GM21381 (cell line): ENCODE results near the gene HS6ST3.
"Not testable (repeated sequence)": the region's sequence is repeated elsewhere in the genome, so short reads cannot be mapped to it uniquely, and the experiment has no call there.

Experiments
- ATAC-seq: cut with Tn5 transposase; IDR thresholded peaks from one replicate; pipeline ENCODE4 v1.9.1; 2021; ENCODE audit warnings: mild to moderate bottlenecking, moderate library complexity; ENCODE audit not compliant: unreplicated experiment

HS6ST3 gene

GRCh38 chr13:96524398-96525020 lies 434.6 kb downstream of the HS6ST3 start:
- not testable (repeated sequence) for ATAC-seq

DNA sequence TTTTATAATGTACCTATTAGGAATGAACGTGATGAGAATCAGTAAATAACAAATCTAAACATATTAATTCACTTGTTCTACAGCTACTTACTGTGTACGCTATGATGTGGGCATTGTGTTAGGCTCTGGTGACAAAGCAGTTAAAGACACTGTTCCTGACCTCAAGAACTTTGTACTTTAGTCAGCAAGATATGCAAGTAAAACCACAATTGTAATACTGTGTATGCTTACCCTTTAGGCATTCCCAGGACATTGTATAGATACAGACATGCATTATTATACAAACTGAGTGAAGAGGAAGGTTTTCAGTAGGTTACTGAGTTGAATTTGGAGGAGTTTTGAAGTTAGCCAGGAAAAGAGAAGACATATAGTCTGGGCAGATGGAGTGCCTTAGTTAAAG lies 435.8 kb downstream of the HS6ST3 start:
- ATAC-seq: no peak

- no peak for ATAC-seq
Observed at GRCh38 chr13:96527497-96527896, 437.6 kb downstream of the HS6ST3 start.

DNA sequence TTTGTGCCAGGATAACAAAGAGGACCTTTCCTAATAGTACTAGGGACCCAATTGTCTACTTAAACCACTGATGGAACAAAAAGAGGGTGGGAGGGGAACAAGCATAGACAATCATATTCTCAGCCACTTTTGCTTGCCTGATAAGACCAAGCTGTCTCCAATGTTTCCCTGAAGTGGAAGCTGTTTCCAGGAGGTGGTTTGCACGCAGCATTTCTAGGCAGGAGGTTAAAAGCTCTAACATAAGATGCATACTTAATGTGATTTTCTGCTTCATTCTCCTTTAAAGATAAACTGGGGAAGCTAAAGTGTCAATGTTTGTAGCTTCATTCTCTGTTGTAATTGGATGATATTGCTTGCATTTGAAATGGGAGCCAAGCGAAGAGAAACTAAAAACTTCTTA lies 442.9 kb downstream of the HS6ST3 start:
- no peak for ATAC-seq

DNA sequence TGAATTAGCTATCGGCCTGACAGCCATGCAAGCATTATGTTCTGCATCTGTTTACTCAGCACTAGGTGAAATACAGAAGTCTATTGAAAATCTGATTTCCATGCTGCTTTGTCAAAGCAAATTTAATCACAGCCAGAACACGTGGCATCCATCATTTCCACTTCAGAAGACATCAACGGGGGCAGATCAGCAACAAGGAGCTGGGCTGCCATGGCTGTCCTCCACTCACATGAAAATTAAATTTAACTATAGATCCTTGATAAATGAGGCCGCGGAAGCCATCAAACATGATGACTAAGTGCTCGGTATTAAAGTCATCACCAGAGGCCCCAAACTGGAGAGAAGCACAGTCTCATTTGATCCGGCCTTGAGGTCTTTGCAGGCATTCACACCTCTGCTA lies 443.5 kb downstream of the HS6ST3 start:
- ATAC-seq: no peak

- ATAC-seq: no peak
Observed at GRCh38 chr13:96539791-96540190, 449.9 kb downstream of the HS6ST3 start.

- no peak for ATAC-seq
Observed at GRCh38 chr13:96540670-96541069, 450.8 kb downstream of the HS6ST3 start.

DNA sequence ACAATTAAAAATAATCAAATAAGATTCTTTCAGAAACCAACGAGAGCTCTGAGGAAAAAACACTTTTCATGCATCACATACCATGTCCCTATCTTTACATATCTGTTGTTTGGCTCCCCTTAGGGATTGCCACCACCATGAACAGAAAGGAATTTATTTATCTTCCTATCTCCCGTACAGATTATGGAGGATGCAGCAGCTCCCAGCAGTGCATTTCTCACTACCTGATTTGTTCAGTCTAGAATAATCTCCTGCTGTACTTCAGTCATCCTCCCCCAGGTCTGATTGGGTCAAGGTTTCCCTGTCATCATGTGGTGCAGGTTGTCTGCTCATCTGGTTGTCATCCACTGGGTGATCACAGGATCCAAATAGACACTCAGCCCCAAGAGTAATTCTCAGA lies 453.1 kb downstream of the HS6ST3 start:
- ATAC-seq: no peak

GRCh38 chr13:96544957-96545356 lies 455.1 kb downstream of the HS6ST3 start:
- ATAC-seq: no peak

- ATAC-seq: no peak
Observed at GRCh38 chr13:96546463-96546862, 456.6 kb downstream of the HS6ST3 start.

GRCh38 chr13:96551546-96551945 lies 461.6 kb downstream of the HS6ST3 start:
- ATAC-seq: no peak

DNA sequence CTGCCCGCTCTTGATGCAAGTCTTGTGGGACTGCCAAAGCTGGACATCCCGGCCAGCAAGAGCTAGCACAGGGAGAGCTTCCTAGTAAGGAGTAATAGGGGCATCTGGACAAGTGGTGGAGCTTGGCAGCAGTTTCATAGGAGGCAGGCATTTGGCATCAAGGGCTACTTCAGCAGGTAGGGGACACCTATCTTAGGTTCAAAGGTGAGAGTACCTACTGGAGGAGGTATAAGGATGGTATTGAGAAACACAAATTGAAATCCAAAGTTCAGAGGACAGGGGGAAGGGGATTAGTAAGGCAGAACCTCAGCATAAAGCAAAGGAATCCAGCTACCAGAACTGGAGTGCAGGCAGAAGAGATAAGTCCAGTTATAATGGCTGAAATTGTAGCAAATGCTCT lies 462.7 kb downstream of the HS6ST3 start:
- ATAC-seq: no peak

DNA sequence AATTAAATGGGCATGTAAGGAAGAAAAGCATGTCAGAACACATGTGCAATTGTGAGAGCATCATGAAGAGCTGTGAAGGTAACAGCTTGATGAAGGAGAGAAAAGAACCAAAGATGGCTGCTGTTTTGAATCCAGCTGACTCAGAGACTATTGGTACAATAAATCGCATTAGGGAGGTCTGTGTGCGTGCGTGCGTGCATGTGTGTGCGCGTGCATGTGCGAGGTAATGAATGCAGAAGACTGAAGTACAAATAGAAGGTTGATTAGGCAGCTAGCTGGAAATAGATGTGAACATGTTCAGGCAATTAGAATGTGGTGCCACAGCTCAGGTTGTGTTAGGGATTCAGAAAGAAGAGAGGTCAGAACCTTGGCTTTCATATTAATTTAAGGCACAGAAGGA lies 463.9 kb downstream of the HS6ST3 start:
- no peak for ATAC-seq

DNA sequence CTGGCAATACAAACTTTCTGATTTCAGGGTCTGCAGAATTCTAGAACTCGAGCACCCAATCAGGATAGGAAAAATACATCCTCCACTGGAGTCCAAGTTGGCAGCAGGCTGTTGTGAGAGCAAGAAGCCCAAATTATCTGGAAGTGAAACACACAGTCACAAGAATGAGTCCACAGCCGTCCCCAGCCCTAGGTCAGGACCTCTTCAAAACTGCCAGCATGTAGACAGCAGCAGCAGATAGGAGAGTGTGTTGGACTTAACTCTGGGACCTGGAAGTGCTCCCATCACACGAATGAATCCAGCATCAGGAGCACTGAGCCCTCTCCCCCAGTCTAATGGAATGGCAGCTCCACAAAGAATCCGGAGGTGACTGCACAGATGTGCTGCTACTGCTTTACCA lies 483.7 kb downstream of the HS6ST3 start:
- ATAC-seq: no peak

- ATAC-seq: no peak
Observed at GRCh38 chr13:96575423-96576320, 485.8 kb downstream of the HS6ST3 start.

GRCh38 chr13:96581741-96582140 lies 491.8 kb downstream of the HS6ST3 start:
- ATAC-seq: no peak

- no peak for ATAC-seq
Observed at GRCh38 chr13:96615252-96615651, 525.3 kb downstream of the HS6ST3 start.

- ATAC-seq: no peak
Observed at GRCh38 chr13:96617528-96617927, 527.6 kb downstream of the HS6ST3 start.

- ATAC-seq: no peak
Observed at GRCh38 chr13:96621634-96622183, 531.8 kb downstream of the HS6ST3 start.

GRCh38 chr13:96629331-96629730 lies 539.4 kb downstream of the HS6ST3 start:
- no peak for ATAC-seq

- ATAC-seq: no peak
Observed at GRCh38 chr13:96632536-96633320, 542.8 kb downstream of the HS6ST3 start.
